Posterior vena cava (tissue), 2 donors: ENCODE measurements around the gene GABRD. TPM values are rescaled to one million over a fixed set of nuclear protein-coding genes. Genes with fewer than 3 reads are reported as not detected.

Experiments
- DNase-seq: peaks from one replicate; pipeline ENCODE4 v3.0.0-alpha.2; 2020; ENCODE audit warnings: low spot score
- intact Hi-C, 2 donors: fragments of 100-400 bp; cut with DNase I; formaldehyde crosslinking; loops; one replicate each; pipeline versions ENCODE4 v1.14.1 to v1.14.2; 2022 to 2023
- total RNA-seq, 2 donors: library from RNA; stranded (reverse); fragmentation: NEBNext Ultra II Directional; extraction: Animal tissue kit (Norgen Biotek cat#: 25700); gene quantifications; one replicate each; pipeline ENCODE4 v1.2.1, GENCODE V29; 2021
- donor health status: DM: yes; HTN: yes; CAD: no.
- donor health status: DM: yes; HTN: yes; CAD: no.

Gene GABRD
- total RNA-seq, 2 donors from 2014 or later = 0.29 to 0.88 TPM

GRCh38 chr1:2061065-2061778 lies 42.1 kb downstream of the GABRD start:
- intact Hi-C loops = no loop called here

GRCh38 chr1:2065699-2066098 lies 46.6 kb downstream of the GABRD start:
- DNase-seq = no peak
- intact Hi-C loops = no loop called here

More at GRCh38 chr1:2061065-2061778, 42.1 kb downstream of the GABRD start:
- no peak for DNase-seq

- no peak for DNase-seq
- intact Hi-C loops = no loop called here
These were observed 48.2 kb downstream of the GABRD start for GRCh38 chr1:2067393-2067792.

GRCh38 chr1:2067981-2068380 lies 48.8 kb downstream of the GABRD start:
- no peak for DNase-seq
- intact Hi-C loops = no loop called here

- no peak for DNase-seq
- intact Hi-C loops = no loop called here
These were observed 49.8 kb downstream of the GABRD start for GRCh38 chr1:2068951-2069350.

GRCh38 chr1:2070016-2070415 lies 50.9 kb downstream of the GABRD start:
- intact Hi-C loops = no loop called here
- no peak for DNase-seq

GRCh38 chr1:2070800-2071530 lies 51.8 kb downstream of the GABRD start:
- intact Hi-C loops = no loop called here
- no peak for DNase-seq

- intact Hi-C loops = no loop called here
- DNase-seq = no peak
These were observed 53.1 kb downstream of the GABRD start for GRCh38 chr1:2072109-2072806.

- DNase-seq = no peak
- intact Hi-C loops = no loop called here
These were observed 53.7 kb downstream of the GABRD start for GRCh38 chr1:2072891-2073290.

- DNase-seq = no peak
- intact Hi-C loops = no loop called here
These were observed 54.5 kb downstream of the GABRD start for GRCh38 chr1:2073382-2074230.

- intact Hi-C loops = no loop called here
These were observed 55.3 kb downstream of the GABRD start for GRCh38 chr1:2074396-2074795.

GRCh38 chr1:2074944-2075740 lies 56.0 kb downstream of the GABRD start:
- no peak for DNase-seq
- intact Hi-C loops = no loop called here

More at GRCh38 chr1:2074396-2074795, 55.3 kb downstream of the GABRD start:
- DNase-seq = no peak

- intact Hi-C loops = no loop called here
- no peak for DNase-seq
These were observed 57.7 kb downstream of the GABRD start for GRCh38 chr1:2076826-2077225.

- intact Hi-C loops = no loop called here
- DNase-seq = no peak
These were observed 59.0 kb downstream of the GABRD start for GRCh38 chr1:2078170-2078569.

- intact Hi-C loops = no loop called here
- DNase-seq = no peak
These were observed 60.4 kb downstream of the GABRD start for GRCh38 chr1:2079396-2080085.

- no peak for DNase-seq
- intact Hi-C loops = no loop called here
These were observed 61.0 kb downstream of the GABRD start for GRCh38 chr1:2080140-2080539.
